Trophoblast cell (in vitro differentiated cells and primary cell): ENCODE results near the gene KCNIP4.

Source experiments
- DNase-seq, 2 donors: peaks; one replicate each; pipeline ENCODE4 v3.0.0-alpha.2; 2016
- H2AFZ ChIP-seq: 2 replicates; pipeline ENCODE4 v1.6.1; 2013; ENCODE audit warnings: low read length, moderate library complexity, mild to moderate bottlenecking; ENCODE audit not compliant: insufficient read depth, poor library complexity
- H2AK5ac ChIP-seq: 2 replicates; pipeline ENCODE4 v1.6.1; 2013; ENCODE audit warnings: mild to moderate bottlenecking, low read length
- H2BK120ac ChIP-seq: 2 replicates; pipeline ENCODE4 v1.6.1; 2013; ENCODE audit warnings: low read length, mild to moderate bottlenecking, moderate library complexity; ENCODE audit not compliant: insufficient read depth, poor library complexity
- H2BK12ac ChIP-seq: 2 replicates; pipeline ENCODE4 v1.6.1; 2013; ENCODE audit warnings: mild to moderate bottlenecking, low read length, moderate library complexity
- H2BK5ac ChIP-seq: 2 replicates; pipeline ENCODE4 v1.6.1; 2013; ENCODE audit warnings: low read length, low read depth, moderate library complexity, mild to moderate bottlenecking; ENCODE audit not compliant: poor library complexity
- H3K14ac ChIP-seq: 2 replicates; pipeline ENCODE4 v1.6.1; 2013; ENCODE audit warnings: mild to moderate bottlenecking, low read length
- H3K18ac ChIP-seq: 2 replicates; pipeline ENCODE4 v1.6.1; 2013; ENCODE audit warnings: mild to moderate bottlenecking, low read length
- H3K23ac ChIP-seq: 2 replicates; pipeline ENCODE4 v1.6.1; 2013; ENCODE audit warnings: low read length
- H3K27ac ChIP-seq: 2 replicates; pipeline ENCODE4 v1.5.1; 2013; ENCODE audit warnings: low read depth, mild to moderate bottlenecking, inconsistent platforms, low read length, moderate library complexity
- H3K27me3 ChIP-seq: 2 replicates; pipeline ENCODE4 v1.6.1; 2013; ENCODE audit warnings: inconsistent platforms, mild to moderate bottlenecking, low read length, moderate library complexity; ENCODE audit not compliant: insufficient read depth
- H3K36me3 ChIP-seq, 2 experiments: 1 replicate in 1 of 2; 2 replicates in 1 of 2; pipeline ENCODE4 v1.6.1; 2013; ENCODE audit warnings: low read length in 2 of 2, mild to moderate bottlenecking in 2 of 2, moderate library complexity in 1 of 2; ENCODE audit not compliant: insufficient read depth in 2 of 2, control insufficient read depth in 1 of 2
- H3K4ac ChIP-seq: 2 replicates; pipeline ENCODE4 v1.6.1; 2013; ENCODE audit warnings: low read depth, mild to moderate bottlenecking, low read length, moderate library complexity
- H3K4me1 ChIP-seq, 2 experiments: 1 replicate in 1 of 2; 2 replicates in 1 of 2; pipeline ENCODE4 v1.6.1; 2013; ENCODE audit warnings: low read length in 2 of 2, mild to moderate bottlenecking in 2 of 2, moderate library complexity in 1 of 2; ENCODE audit not compliant: insufficient read depth in 2 of 2, control insufficient read depth in 1 of 2
- H3K4me2 ChIP-seq: 2 replicates; pipeline ENCODE4 v1.6.1; 2013; ENCODE audit warnings: inconsistent platforms, mild to moderate bottlenecking, low read length, moderate library complexity
- H3K4me3 ChIP-seq: 2 replicates; pipeline ENCODE4 v1.5.1; 2013; ENCODE audit warnings: mild to moderate bottlenecking, low read depth, low read length, inconsistent platforms
- H3K79me1 ChIP-seq: one replicate; pipeline ENCODE4 v1.6.1; 2013; ENCODE audit warnings: low read length
- H3K79me2 ChIP-seq: 2 replicates; pipeline ENCODE4 v1.6.1; 2013; ENCODE audit warnings: low read length, mild to moderate bottlenecking; ENCODE audit not compliant: control insufficient read depth, insufficient read depth, poor library complexity
- H3K9ac ChIP-seq: 2 replicates; pipeline ENCODE4 v1.6.1; 2013; ENCODE audit warnings: mild to moderate bottlenecking, low read length
- H3K9me3 ChIP-seq: 2 replicates; pipeline ENCODE4 v1.6.1; 2013; ENCODE audit warnings: low read depth, mild to moderate bottlenecking, control low read depth, inconsistent platforms, low read length; ENCODE audit not compliant: insufficient read depth
- H4K12ac ChIP-seq: 2 replicates; pipeline ENCODE4 v1.6.1; 2013; ENCODE audit warnings: low read depth, mild to moderate bottlenecking, low read length, moderate library complexity
- H4K8ac ChIP-seq: 2 replicates; pipeline ENCODE4 v1.6.1; 2013; ENCODE audit warnings: low read depth, mild to moderate bottlenecking, low read length, moderate library complexity
- H4K91ac ChIP-seq: one replicate; pipeline ENCODE4 v1.6.1; 2013; ENCODE audit warnings: low read depth, mild to moderate bottlenecking, low read length, moderate library complexity
- WGBS: extraction: QIAGEN DNeasy Blood & Tissue Kit; methylation state at CpG from one replicate; pipeline ENCODE4 v1.1.7; 2013; ENCODE audit warnings: missing lambda C conversion rate; ENCODE audit not compliant: insufficient read length, insufficient coverage; ENCODE audit errors: extremely low coverage; 5-methylcytosine and 5-hydroxymethylcytosine counted together

Gene KCNIP4

GRCh38 chr4:21380861-21381260, 567.7 kb downstream of the KCNIP4 start:
- H3K4ac ChIP-seq = no peak overlapping the region
- H3K4me2 ChIP-seq = no peak overlapping the region
- no peak overlapping the region for H2AK5ac ChIP-seq
- H3K14ac ChIP-seq = no peak overlapping the region
- H3K27ac ChIP-seq = no peak overlapping the region
- H4K8ac ChIP-seq = no peak overlapping the region
- H2BK12ac ChIP-seq = no peak overlapping the region
- no CpG with 5 or more reads among the region's 3 CpGs for WGBS
- no peaks in the 10 kb centered on the region for H3K79me2 ChIP-seq
- no peak overlapping the region for H2BK5ac ChIP-seq
- H4K12ac ChIP-seq = no peak overlapping the region
- no peak overlapping the region for H3K18ac ChIP-seq
- H4K91ac ChIP-seq = no peak overlapping the region
- H3K36me3 ChIP-seq = no peaks in the 10 kb centered on the region
- no peak overlapping the region for H3K9ac ChIP-seq
- H3K23ac ChIP-seq = no peak overlapping the region
- H3K4me3 ChIP-seq = no peak overlapping the region
- H3K27me3 ChIP-seq = no peaks in the 10 kb centered on the region
- no peaks in the 10 kb centered on the region for H3K79me1 ChIP-seq
- no peak for DNase-seq
- no peaks in the 10 kb centered on the region for H3K9me3 ChIP-seq
- H2AFZ ChIP-seq = no peak overlapping the region
- no peak overlapping the region for H2BK120ac ChIP-seq
- no peaks in the 10 kb centered on the region for H3K4me1 ChIP-seq

GRCh38 chr4:21377046-21377445, 571.5 kb downstream of the KCNIP4 start:
- Histone ChIP-seq H2BK5ac (no peak overlapping the region), H3K79me1 (no peaks in the 10 kb centered on the region), H2BK120ac (no peak overlapping the region), H3K4me2 (no peak overlapping the region), H3K4me3 (no peak overlapping the region), H3K36me3 (no peaks in the 10 kb centered on the region), H3K27ac (no peak overlapping the region), H3K14ac (no peak overlapping the region), H4K8ac (no peak overlapping the region), H3K4ac (no peak overlapping the region), H3K79me2 (no peaks in the 10 kb centered on the region), H3K27me3 (no peaks in the 10 kb centered on the region), H2AFZ (no peak overlapping the region), H2AK5ac (no peak overlapping the region), H3K23ac (no peak overlapping the region), H3K18ac (no peak overlapping the region), H2BK12ac (no peak overlapping the region), H4K91ac (no peak overlapping the region), H3K4me1 (no peaks in the 10 kb centered on the region), H3K9me3 (no peaks in the 10 kb centered on the region), H4K12ac (no peak overlapping the region), H3K9ac (no peak overlapping the region)
- DNase-seq = no peak
- no CpG with 5 or more reads among the region's 2 CpGs for WGBS

DNA sequence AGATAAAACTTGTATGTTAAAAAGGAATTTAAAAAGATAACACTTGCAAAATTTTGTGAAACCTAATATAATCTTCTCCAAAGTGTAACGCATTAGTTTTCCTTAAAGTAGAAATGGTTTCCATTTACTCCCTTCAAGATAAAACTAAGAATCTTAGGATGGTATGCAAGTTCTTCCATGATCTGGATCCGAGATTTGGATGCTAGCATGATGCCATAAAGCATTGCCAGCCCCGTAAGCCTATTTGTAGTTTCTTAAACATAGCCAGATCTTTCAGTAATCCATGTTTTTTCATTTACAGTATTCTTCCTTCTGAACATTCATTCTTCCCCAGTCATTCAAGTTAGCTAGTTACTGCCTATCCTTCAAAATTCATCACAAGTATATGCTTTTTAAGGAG, 572.4 kb downstream of the KCNIP4 start:
- WGBS = no CpG with 5 or more reads among the region's 3 CpGs
- no peak overlapping the region for H2AFZ ChIP-seq
- H4K12ac ChIP-seq = no peak overlapping the region
- no peak overlapping the region for H3K9ac ChIP-seq
- H3K79me2 ChIP-seq = no peaks in the 10 kb centered on the region
- H3K18ac ChIP-seq = no peak overlapping the region
- H2AK5ac ChIP-seq = no peak overlapping the region
- H3K14ac ChIP-seq = no peak overlapping the region
- H3K4me2 ChIP-seq = no peak overlapping the region
- H3K4ac ChIP-seq = no peak overlapping the region
- H2BK120ac ChIP-seq = no peak overlapping the region
- no peaks in the 10 kb centered on the region for H3K9me3 ChIP-seq
- no peak for DNase-seq
- no peaks in the 10 kb centered on the region for H3K27me3 ChIP-seq
- no peaks in the 10 kb centered on the region for H3K79me1 ChIP-seq
- no peak overlapping the region for H3K27ac ChIP-seq
- no peak overlapping the region for H2BK5ac ChIP-seq
- no peaks in the 10 kb centered on the region for H3K4me1 ChIP-seq
- no peaks in the 10 kb centered on the region for H3K36me3 ChIP-seq
- H3K4me3 ChIP-seq = no peak overlapping the region
- no peak overlapping the region for H3K23ac ChIP-seq
- no peak overlapping the region for H4K91ac ChIP-seq
- H2BK12ac ChIP-seq = no peak overlapping the region
- H4K8ac ChIP-seq = no peak overlapping the region

DNA sequence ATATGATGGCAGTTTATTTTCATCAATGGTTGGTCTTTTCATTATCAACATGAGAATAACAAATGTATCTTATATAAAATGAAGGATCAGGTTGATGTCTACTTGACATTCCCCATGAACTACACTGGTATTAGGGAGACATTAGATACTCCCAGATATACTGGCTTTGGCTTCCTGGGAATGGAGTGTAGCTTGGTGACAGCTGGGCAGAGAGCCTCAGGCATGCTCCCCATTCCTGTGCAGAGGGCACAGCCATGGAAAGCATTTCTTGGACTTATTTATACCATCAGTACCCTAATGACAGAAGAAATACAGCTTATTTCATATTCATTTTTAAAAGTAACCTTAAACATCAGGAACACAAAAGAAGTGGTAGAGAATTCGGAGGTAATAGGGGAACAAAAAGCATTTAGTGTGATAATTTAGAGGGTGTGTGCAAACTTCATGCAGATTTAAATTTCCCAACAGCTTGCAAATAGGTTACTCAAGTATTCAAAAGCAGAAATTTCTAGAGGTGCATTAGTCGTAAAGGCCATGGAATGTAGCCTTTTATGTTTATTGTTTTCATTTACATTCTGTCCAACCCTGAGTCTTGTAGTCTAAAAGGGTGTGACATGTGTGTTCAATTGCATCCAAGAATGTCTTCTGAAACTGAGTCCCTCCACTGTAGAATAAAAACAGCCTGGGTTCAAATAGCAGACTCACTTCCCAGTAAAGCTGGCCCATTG, 573.8 kb downstream of the KCNIP4 start:
- WGBS = no CpG with 5 or more reads among the region's 2 CpGs

More for the DNA sequence above, 573.8 kb downstream of the KCNIP4 start:
- Histone ChIP-seq H3K14ac (no peak overlapping the region), H4K12ac (no peak overlapping the region), H3K9ac (no peak overlapping the region), H3K4me3 (no peak overlapping the region), H3K4ac (no peak overlapping the region), H4K91ac (no peak overlapping the region), H2AK5ac (no peak overlapping the region), H3K9me3 (no peaks in the 10 kb centered on the region), H2AFZ (no peak overlapping the region), H2BK12ac (no peak overlapping the region), H3K79me2 (no peaks in the 10 kb centered on the region), H3K27ac (no peak overlapping the region), H2BK5ac (no peak overlapping the region), H3K36me3 (no peaks in the 10 kb centered on the region), H3K27me3 (no peaks in the 10 kb centered on the region), H3K4me1 (no peaks in the 10 kb centered on the region), H3K79me1 (no peaks in the 10 kb centered on the region), H3K18ac (no peak overlapping the region), H4K8ac (no peak overlapping the region), H3K23ac (no peak overlapping the region), H2BK120ac (no peak overlapping the region), H3K4me2 (no peak overlapping the region)
- no peak for DNase-seq
